Measurements from ENCODE around the gene REEP3.

Gene REEP3

GRCh38 chr10:63547628-63548360 lies 26.6 kb downstream of the REEP3 start:
- Histone ChIP-seq H3K4me2 (ENCODE audit: low read length) (no peak overlapping the region), H4K20me1 (ENCODE audit: insufficient read depth, low read length) (no peaks in the 10 kb centered on the region), H3K9ac (ENCODE audit: low read length) (no peak overlapping the region), H3K27ac (ENCODE audit: low read depth, low read length, poor library complexity, severe bottlenecking) (no peak overlapping the region), H3K4me3 (ENCODE audit: low read depth, low read length, poor library complexity, severe bottlenecking) (no peak overlapping the region), H3K9me2 (ENCODE audit: low read depth, low read length) (no peaks in the 10 kb centered on the region), H3K27me3 (ENCODE audit: insufficient read depth, low read length) (no peaks in the 10 kb centered on the region), H3K4me1 (ENCODE audit: insufficient read depth, low read length, severe bottlenecking) (peaks cover 10% of the 10 kb centered on the region), H3K79me2 (ENCODE audit: insufficient read depth, low read length) (no peaks in the 10 kb centered on the region), H3F3A (ENCODE audit: insufficient read depth, low read length) (no peaks in the 10 kb centered on the region), H3K36me3 (ENCODE audit: insufficient read depth, low read length) (no peaks in the 10 kb centered on the region), H3K9me3 (ENCODE audit: low read length) (no peaks in the 10 kb centered on the region), H2AFZ (ENCODE audit: low read length) (no peak overlapping the region)
- TF ChIP-seq EZH2 (IDR thresholded peaks at IDR 0.05; ENCODE audit: borderline replicate concordance, low read length) (no peak), CTCF (IDR thresholded peaks at IDR 0.05; ENCODE audit: low read length) (no peak)

- no peak overlapping the region for H3K9ac ChIP-seq (ENCODE audit: low read length)
- H3K4me3 ChIP-seq (ENCODE audit: low read depth, low read length, poor library complexity, severe bottlenecking): no peak overlapping the region
- no peak overlapping the region for H3K27ac ChIP-seq (ENCODE audit: low read depth, low read length, poor library complexity, severe bottlenecking)
- no peak overlapping the region for H3K4me2 ChIP-seq (ENCODE audit: low read length)
- no peaks in the 10 kb centered on the region for H3F3A ChIP-seq (ENCODE audit: insufficient read depth, low read length)
- H3K4me1 ChIP-seq (ENCODE audit: insufficient read depth, low read length, severe bottlenecking): peaks cover 3% of the 10 kb centered on the region
- H3K9me3 ChIP-seq (ENCODE audit: low read length): no peaks in the 10 kb centered on the region
- H3K36me3 ChIP-seq (ENCODE audit: insufficient read depth, low read length): no peaks in the 10 kb centered on the region
- no peaks in the 10 kb centered on the region for H4K20me1 ChIP-seq (ENCODE audit: insufficient read depth, low read length)
- no peaks in the 10 kb centered on the region for H3K79me2 ChIP-seq (ENCODE audit: insufficient read depth, low read length)
- no peaks in the 10 kb centered on the region for H3K27me3 ChIP-seq (ENCODE audit: insufficient read depth, low read length)
- H2AFZ ChIP-seq (ENCODE audit: low read length): no peak overlapping the region
- no peaks in the 10 kb centered on the region for H3K9me2 ChIP-seq (ENCODE audit: low read depth, low read length)
- TF ChIP-seq EZH2 (IDR thresholded peaks at IDR 0.05; ENCODE audit: borderline replicate concordance, low read length) (no peak), CTCF (IDR thresholded peaks at IDR 0.05; ENCODE audit: low read length) (no peak)
Observed at GRCh38 chr10:63548860-63549259, 27.7 kb downstream of the REEP3 start.

- H3K36me3 ChIP-seq (ENCODE audit: insufficient read depth, low read length): no peaks in the 10 kb centered on the region
- no peaks in the 10 kb centered on the region for H4K20me1 ChIP-seq (ENCODE audit: insufficient read depth, low read length)
- no peak overlapping the region for H3K4me3 ChIP-seq (ENCODE audit: low read depth, low read length, poor library complexity, severe bottlenecking)
- H2AFZ ChIP-seq (ENCODE audit: low read length): no peak overlapping the region
- H3K4me2 ChIP-seq (ENCODE audit: low read length): no peak overlapping the region
- peaks cover 8% of the 10 kb centered on the region for H3K4me1 ChIP-seq (ENCODE audit: insufficient read depth, low read length, severe bottlenecking)
- H3K79me2 ChIP-seq (ENCODE audit: insufficient read depth, low read length): no peaks in the 10 kb centered on the region
- no peak overlapping the region for H3K27ac ChIP-seq (ENCODE audit: low read depth, low read length, poor library complexity, severe bottlenecking)
- no peaks in the 10 kb centered on the region; the same call in 1 of the 2 replicates for H3F3A ChIP-seq (ENCODE audit: insufficient read depth, low read length)
- no peak overlapping the region for H3K9ac ChIP-seq (ENCODE audit: low read length)
- H3K9me2 ChIP-seq (ENCODE audit: low read depth, low read length): no peaks in the 10 kb centered on the region
- no peak for TF ChIP-seq EZH2 (IDR thresholded peaks at IDR 0.05; ENCODE audit: borderline replicate concordance, low read length)
- TF ChIP-seq CTCF (IDR thresholded peaks at IDR 0.05; ENCODE audit: low read length): no peak
- no peaks in the 10 kb centered on the region for H3K27me3 ChIP-seq (ENCODE audit: insufficient read depth, low read length)
- H3K9me3 ChIP-seq (ENCODE audit: low read length): no peaks in the 10 kb centered on the region
Observed at GRCh38 chr10:63549810-63550209, 28.6 kb downstream of the REEP3 start.
